HepG2 (cell line): ENCODE measurements around the gene CCT6A. TPM values are rescaled to one million over a fixed set of nuclear protein-coding genes. Genes with fewer than 3 reads are reported as not detected.

Experiments
- ADNP ChIP-seq: sonication (generic); formaldehyde crosslinking; IDR thresholded peaks from 2 replicates; pipeline ENCODE4 v1.4.0; 2020; ENCODE audit warnings: missing genetic modification reagents
- ASH2L ChIP-seq: fragments of 300-600, 200-600 bp; sonication (generic); IDR thresholded peaks from 2 replicates; pipeline ENCODE4 v1.7.0; 2017; ENCODE audit warnings: low read depth, mild to moderate bottlenecking, moderate library complexity, mixed read lengths, low read length; ENCODE audit not compliant: insufficient read length
- NFAT5 ChIP-seq: sonication (generic); formaldehyde crosslinking; IDR thresholded peaks from 2 replicates; pipeline ENCODE4 v1.4.0; 2020; ENCODE audit warnings: missing genetic modification reagents
- ONECUT2 ChIP-seq: sonication (generic); formaldehyde crosslinking; IDR thresholded peaks from 2 replicates; pipeline ENCODE4 v1.4.0; 2020; ENCODE audit warnings: missing genetic modification reagents
- REXO4 ChIP-seq: sonication (generic); formaldehyde crosslinking; IDR thresholded peaks from 2 replicates; pipeline ENCODE4 v1.8.0; 2022; ENCODE audit warnings: missing genetic modification reagents, mild to moderate bottlenecking, borderline replicate concordance
- SIN3B ChIP-seq: fragments of 150-350 bp; IDR thresholded peaks from 2 replicates; pipeline ENCODE4 v1.6.1; 2014; ENCODE audit warnings: low read length
- SKIL ChIP-seq: sonication (generic); formaldehyde crosslinking; IDR thresholded peaks from 2 replicates; pipeline ENCODE4 v1.8.0; 2022; ENCODE audit warnings: missing genetic modification reagents, mild to moderate bottlenecking, moderate library complexity, borderline replicate concordance
- SMARCE1 ChIP-seq: fragments of 450-650 bp; IDR thresholded peaks from 2 replicates; pipeline ENCODE4 v1.6.1; 2017; ENCODE audit warnings: borderline replicate concordance
- SRF ChIP-seq: IDR thresholded peaks from 2 replicates; pipeline ENCODE4 v1.6.1; 2011; ENCODE audit warnings: mild to moderate bottlenecking, low read depth, low read length, moderate library complexity
- U2AF1 ChIP-seq: fragments of 200-400 bp; formaldehyde crosslinking; optimal IDR thresholded peaks from 2 replicates; pipeline ENCODE3; 2017; ENCODE audit warnings: mild to moderate bottlenecking, low read depth, low read length
- YY1 ChIP-seq: IDR thresholded peaks from 2 replicates; pipeline ENCODE4 v1.6.1; 2011; ENCODE audit warnings: low read length, low read depth, moderate library complexity, mild to moderate bottlenecking; ENCODE audit not compliant: insufficient read depth, insufficient replicate concordance
- ZBTB14 ChIP-seq: sonication (generic); formaldehyde crosslinking; IDR thresholded peaks from 2 replicates; pipeline ENCODE4 v1.4.0; 2020; ENCODE audit warnings: missing genetic modification reagents
- ZC3H13 ChIP-seq: sonication (generic); formaldehyde crosslinking; IDR thresholded peaks from 2 replicates; pipeline ENCODE4 v1.8.1; 2023; ENCODE audit warnings: mild to moderate bottlenecking, missing genetic modification reagents, moderate library complexity
- ZFP1 ChIP-seq: IDR thresholded peaks from 2 replicates; pipeline ENCODE4 v1.6.1; 2016
- ZNF253 ChIP-seq: sonication (generic); formaldehyde crosslinking; IDR thresholded peaks from 2 replicates; pipeline ENCODE4 v1.8.0; 2022; ENCODE audit warnings: mild to moderate bottlenecking, missing genetic modification reagents, borderline replicate concordance
- ZNF260 ChIP-seq: sonication (generic); formaldehyde crosslinking; IDR thresholded peaks from 2 replicates; pipeline ENCODE4 v1.4.0; 2020; ENCODE audit warnings: missing genetic modification reagents, low read depth, mild to moderate bottlenecking, borderline replicate concordance
- ZNF326 ChIP-seq: sonication (generic); formaldehyde crosslinking; IDR thresholded peaks from 2 replicates; pipeline ENCODE4 v1.4.0; 2020; ENCODE audit warnings: missing genetic modification reagents, borderline replicate concordance
- ZNF354B ChIP-seq: sonication (generic); formaldehyde crosslinking; IDR thresholded peaks from 2 replicates; pipeline ENCODE4 v1.8.0; 2022; ENCODE audit warnings: mild to moderate bottlenecking, missing genetic modification reagents
- ZNF446 ChIP-seq: sonication (generic); formaldehyde crosslinking; IDR thresholded peaks from 2 replicates; pipeline ENCODE4 v1.5.0; 2020; ENCODE audit warnings: mild to moderate bottlenecking, missing genetic modification reagents
- ZNF724P ChIP-seq: sonication (generic); formaldehyde crosslinking; IDR thresholded peaks from 2 replicates; pipeline ENCODE4 v1.8.0; 2022; ENCODE audit warnings: missing genetic modification reagents, borderline replicate concordance
- ZNF841 ChIP-seq: sonication (generic); formaldehyde crosslinking; IDR thresholded peaks from 2 replicates; pipeline ENCODE4 v1.8.1; 2023; ENCODE audit warnings: missing genetic modification reagents, borderline replicate concordance
- ZNF883 ChIP-seq: sonication (generic); formaldehyde crosslinking; IDR thresholded peaks from 2 replicates; pipeline ENCODE4 v1.5.1; 2020; ENCODE audit warnings: mild to moderate bottlenecking, missing genetic modification reagents; ENCODE audit errors: not compliant biosample characterization
- ZSCAN29 ChIP-seq: sonication (generic); formaldehyde crosslinking; conservative IDR thresholded peaks from 2 replicates; pipeline ENCODE4 v1.4.0; 2020; ENCODE audit warnings: mild to moderate bottlenecking, missing genetic modification reagents
- polyA plus RNA-seq, 8 experiments: library from polyadenylated mRNA; depleted of rRNA in 3 of 8; stranded (reverse) in 7 of 8; unstranded in 1 of 8; fragments of >200 nt; fragmentation: Illumina TruSeq in 4 of 8; extraction: Trizol in 4 of 8; gene quantifications; 2 replicates each; pipeline versions ENCODE4 v1.2.1 to v1.2.3, GENCODE V29; 2011 to 2016; ENCODE audit warnings: low read depth in 4 of 8, missing spikeins in 1 of 8, mixed read lengths in 1 of 8; ENCODE audit not compliant: insufficient read depth in 1 of 8
- total RNA-seq, 5 experiments: library from RNA; depleted of rRNA; stranded (reverse); fragments of >200 nt; fragmentation: Illumina TruSeq; extraction: Trizol; gene quantifications; 2 replicates each; pipeline ENCODE4 v1.2.3, GENCODE V29; 2016; ENCODE audit warnings: low read depth in 1 of 5

Gene CCT6A
- total and polyA plus RNA-seq, 2 of the 13 experiments (the other 11 are each of a cell fraction or from before 2014, with no cell fraction given): 219 to 292 TPM

- TF ChIP-seq U2AF1: no peak
- TF ChIP-seq ADNP (CRISPR knock-in tag): peak; percentile 89; the same call in 1 of the 2 replicates
- no peak for TF ChIP-seq ZNF841
- no peak for TF ChIP-seq ZNF446
- TF ChIP-seq ZNF354B (CRISPR knock-in tag): no peak
- TF ChIP-seq NFAT5 (CRISPR knock-in tag): no peak
- no peak for TF ChIP-seq REXO4 (CRISPR knock-in tag)
- TF ChIP-seq ZSCAN29 (CRISPR knock-in tag): peak; percentile 78; the same call in 1 of the 2 replicates
- TF ChIP-seq ONECUT2: no peak
- TF ChIP-seq ZNF326 (CRISPR knock-in tag): no peak
- TF ChIP-seq SIN3B: no peak
- TF ChIP-seq ZNF883 (CRISPR knock-in tag): no peak
- no peak for TF ChIP-seq ZNF253 (CRISPR knock-in tag)
- TF ChIP-seq SRF: peak; percentile 23; the same call in 1 of the 2 replicates
- TF ChIP-seq ZBTB14 (CRISPR knock-in tag): no peak
- TF ChIP-seq SKIL: peak; percentile 95
- peak; percentile 39 for TF ChIP-seq YY1
- TF ChIP-seq ZNF724P (CRISPR knock-in tag): no peak
- TF ChIP-seq ASH2L: peak; percentile 79
- peak; percentile 85; the same call in 1 of the 2 replicates for TF ChIP-seq ZFP1
- no peak for TF ChIP-seq ZNF260 (CRISPR knock-in tag)
- no peak for TF ChIP-seq ZC3H13 (CRISPR knock-in tag)
- no peak for TF ChIP-seq SMARCE1
Measured at GRCh38 chr7:56007167-56007652, 44.4 kb upstream of the CCT6A start (continued).
